DOHH2 (cell line): Measurements from ENCODE around the gene CACNA2D3.

Experiments used
- EZH2phosphoT487 ChIP-seq: fragments of 200-600 bp; sonication (generic); IDR thresholded peaks from 2 replicates; pipeline ENCODE4 v1.6.1; 2017; ENCODE audit warnings: borderline replicate concordance, mild to moderate bottlenecking, antibody characterized with exemption, low read length, moderate library complexity, mixed read lengths
- TF ChIP-seq, protein P1 (sequence below): fragments of 200-600 bp; sonication (generic); IDR thresholded peaks from one replicate; pipeline ENCODE4 v1.5.1; 2014; ENCODE audit warnings: antibody characterized with exemption, mild to moderate bottlenecking, low read depth, low read length; ENCODE audit not compliant: poor library complexity, severe bottlenecking

DNA sequence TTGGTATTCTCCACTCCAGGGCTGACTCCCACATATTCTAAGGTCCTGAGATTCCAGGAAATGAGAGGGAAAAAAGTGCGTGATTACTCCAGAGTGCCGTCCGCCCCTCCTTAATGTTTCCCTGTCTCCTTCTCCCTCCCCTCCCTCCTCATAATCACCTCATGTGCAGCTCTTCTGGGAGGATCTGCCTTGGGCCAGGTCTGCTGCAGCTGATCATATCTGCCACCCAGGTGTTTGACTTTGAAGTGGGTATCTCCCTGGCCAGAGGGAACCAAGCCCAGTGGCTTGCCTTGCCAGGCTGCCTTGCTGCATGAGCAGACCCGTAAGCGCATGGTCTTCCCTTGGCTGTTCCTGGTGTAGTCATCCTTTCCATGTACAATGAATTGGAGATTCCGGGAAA, 833.6 kb downstream of the CACNA2D3 start:
- TF ChIP-seq, protein P1, sequence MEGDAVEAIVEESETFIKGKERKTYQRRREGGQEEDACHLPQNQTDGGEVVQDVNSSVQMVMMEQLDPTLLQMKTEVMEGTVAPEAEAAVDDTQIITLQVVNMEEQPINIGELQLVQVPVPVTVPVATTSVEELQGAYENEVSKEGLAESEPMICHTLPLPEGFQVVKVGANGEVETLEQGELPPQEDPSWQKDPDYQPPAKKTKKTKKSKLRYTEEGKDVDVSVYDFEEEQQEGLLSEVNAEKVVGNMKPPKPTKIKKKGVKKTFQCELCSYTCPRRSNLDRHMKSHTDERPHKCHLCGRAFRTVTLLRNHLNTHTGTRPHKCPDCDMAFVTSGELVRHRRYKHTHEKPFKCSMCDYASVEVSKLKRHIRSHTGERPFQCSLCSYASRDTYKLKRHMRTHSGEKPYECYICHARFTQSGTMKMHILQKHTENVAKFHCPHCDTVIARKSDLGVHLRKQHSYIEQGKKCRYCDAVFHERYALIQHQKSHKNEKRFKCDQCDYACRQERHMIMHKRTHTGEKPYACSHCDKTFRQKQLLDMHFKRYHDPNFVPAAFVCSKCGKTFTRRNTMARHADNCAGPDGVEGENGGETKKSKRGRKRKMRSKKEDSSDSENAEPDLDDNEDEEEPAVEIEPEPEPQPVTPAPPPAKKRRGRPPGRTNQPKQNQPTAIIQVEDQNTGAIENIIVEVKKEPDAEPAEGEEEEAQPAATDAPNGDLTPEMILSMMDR = no peak
- TF ChIP-seq EZH2phosphoT487 = no peak
